GM19455 (cell line): ENCODE data around the gene DOCK1.

Source experiments
- ATAC-seq: cut with Tn5 transposase; IDR thresholded peaks from one replicate; pipeline ENCODE4 v1.9.1; 2021; ENCODE audit not compliant: unreplicated experiment

Gene DOCK1

DNA sequence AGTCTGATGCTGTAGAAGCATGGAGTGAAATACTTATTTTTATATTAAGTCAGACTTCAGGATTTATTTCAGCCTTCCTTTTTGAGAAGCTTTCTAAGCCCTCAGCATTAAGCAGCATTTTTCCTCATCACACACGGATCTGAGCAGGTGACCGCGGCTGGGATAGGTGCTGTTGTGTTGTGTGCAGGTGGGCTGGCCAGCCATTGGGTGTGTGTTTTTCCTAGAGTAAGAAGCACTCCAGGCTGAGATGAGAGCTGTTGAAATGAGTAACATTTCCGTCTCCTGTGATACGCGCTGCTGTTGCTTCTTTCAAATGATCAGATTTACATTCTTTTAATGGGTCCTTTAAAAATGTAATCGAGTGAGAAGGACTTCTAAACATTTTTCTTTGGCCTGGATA, 227.2 kb downstream of the DOCK1 start:
- no peak for ATAC-seq

GRCh38 chr10:127133225-127133624, 228.0 kb downstream of the DOCK1 start:
- no peak for ATAC-seq

- no peak for ATAC-seq
These were observed 228.7 kb downstream of the DOCK1 start for GRCh38 chr10:127133672-127134500.

- no peak for ATAC-seq
These were observed 230.8 kb downstream of the DOCK1 start for GRCh38 chr10:127135844-127136577.

DNA sequence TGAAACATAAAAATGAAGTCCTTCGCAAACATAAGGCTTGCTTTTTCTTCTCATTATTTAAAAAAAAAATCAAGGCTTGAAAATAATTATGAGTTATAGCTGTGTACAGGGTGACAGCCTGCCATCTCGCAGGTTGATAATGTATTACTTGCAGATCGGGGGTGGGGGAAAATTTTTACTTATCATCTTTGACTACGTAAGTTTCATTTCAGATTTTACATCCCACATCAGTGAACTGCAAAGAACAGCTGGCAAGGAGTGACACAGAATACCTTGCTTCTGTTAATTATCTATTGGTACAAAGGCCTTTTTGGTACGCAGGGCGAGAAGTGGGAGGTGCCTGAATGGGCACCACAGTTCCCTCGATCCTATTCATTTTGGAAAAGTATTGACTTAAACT, 232.2 kb downstream of the DOCK1 start:
- no peak for ATAC-seq

DNA sequence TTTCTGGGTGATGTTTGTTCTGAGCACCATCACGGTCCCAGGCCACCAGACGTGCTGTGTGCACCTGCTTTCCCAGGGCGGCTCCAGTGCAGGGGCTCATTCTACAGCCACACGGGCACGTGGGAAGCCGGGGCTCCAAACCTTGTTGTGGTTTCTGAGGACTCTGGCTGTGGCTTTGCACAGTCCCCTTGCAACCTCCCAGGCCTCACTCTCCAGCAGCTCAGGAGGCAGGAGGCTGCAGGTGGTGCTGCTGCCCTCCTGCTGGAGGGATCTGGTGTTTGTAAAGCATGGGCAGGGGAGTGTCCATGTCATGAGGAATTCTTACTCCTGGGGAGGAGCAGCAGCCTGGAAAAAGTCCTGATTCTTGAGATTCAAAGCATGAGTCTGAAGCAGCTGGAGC, 236.9 kb downstream of the DOCK1 start:
- ATAC-seq = no peak

DNA sequence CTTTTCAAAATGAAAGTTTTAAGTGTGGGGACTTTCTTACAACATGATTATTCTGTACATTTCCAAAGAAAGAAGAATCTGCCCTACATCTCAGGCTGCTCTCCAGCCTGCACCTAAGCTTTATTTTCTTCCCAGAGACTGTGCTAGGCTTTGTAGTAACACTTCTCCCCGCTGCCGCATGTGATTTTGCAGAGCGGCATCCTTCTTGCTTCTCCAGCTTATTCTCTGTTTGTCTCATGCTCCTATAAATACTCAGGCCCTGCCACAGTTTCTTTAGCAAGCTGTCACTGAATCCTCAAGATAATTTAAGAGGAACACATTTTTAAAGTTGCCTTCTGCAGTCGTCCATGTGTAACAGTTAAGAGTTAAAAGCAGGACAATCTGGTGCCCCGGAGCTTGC, 237.6 kb downstream of the DOCK1 start:
- no peak for ATAC-seq

DNA sequence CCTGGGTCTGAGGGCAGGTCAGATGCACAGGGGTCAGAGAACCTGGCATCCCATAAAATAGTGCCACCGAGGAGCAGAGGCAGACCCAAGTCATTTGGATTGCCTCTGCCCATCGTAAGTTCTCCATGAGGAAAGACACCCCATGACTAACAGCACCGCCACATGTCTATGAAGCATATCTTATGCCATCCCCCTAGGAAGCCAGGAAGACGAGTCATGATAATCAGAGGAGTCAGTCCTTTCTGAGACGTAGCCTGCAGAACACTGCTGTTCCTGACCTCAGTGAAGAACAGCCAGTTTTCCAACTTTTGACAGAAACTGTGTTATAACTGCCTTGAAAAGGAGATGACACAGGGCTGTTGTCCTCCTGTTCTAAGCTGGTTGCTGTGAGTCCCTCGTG, 239.9 kb downstream of the DOCK1 start:
- ATAC-seq = no peak

DNA sequence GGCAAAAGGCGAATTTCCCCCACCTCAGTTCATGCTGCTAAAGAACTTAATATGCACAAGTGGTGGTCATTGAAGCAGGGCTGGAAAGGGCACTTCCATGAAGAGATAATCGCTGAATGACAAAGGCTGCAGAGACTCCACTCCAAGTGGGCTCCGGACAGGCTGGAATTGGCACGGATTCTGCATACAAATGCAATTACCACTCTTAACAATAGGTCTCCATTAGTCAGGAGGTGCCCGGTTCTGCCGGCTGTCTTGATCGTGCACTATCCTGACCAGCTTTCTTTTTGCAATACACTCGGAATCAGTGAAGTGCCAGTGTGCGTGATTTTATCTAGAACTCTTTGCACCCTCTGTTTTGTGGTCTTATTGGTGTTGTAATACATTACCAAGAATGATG, 241.4 kb downstream of the DOCK1 start:
- no peak for ATAC-seq

- no peak for ATAC-seq
These were observed 243.1 kb downstream of the DOCK1 start for GRCh38 chr10:127148066-127148932.

DNA sequence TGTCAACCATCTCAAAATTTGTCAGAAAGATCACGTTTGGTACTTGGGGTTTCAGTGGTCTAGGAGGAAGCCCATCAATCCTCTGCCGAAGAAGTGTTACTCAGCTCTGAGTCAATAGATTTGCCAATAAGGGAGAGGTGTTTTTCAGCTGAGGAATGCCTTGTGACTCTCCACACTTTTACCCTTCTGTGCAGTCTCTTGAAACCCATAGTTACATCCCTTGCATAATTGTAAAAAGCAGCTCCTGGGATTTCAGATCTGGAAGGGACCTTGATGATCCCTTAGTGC, 243.6 kb downstream of the DOCK1 start:
- no peak for ATAC-seq

GRCh38 chr10:127149501-127150081, 244.4 kb downstream of the DOCK1 start:
- ATAC-seq = no peak

GRCh38 chr10:127150136-127150535, 244.9 kb downstream of the DOCK1 start:
- ATAC-seq = no peak

- no peak for ATAC-seq
These were observed 246.3 kb downstream of the DOCK1 start for GRCh38 chr10:127151541-127151940.

- ATAC-seq = no peak
These were observed 246.9 kb downstream of the DOCK1 start for GRCh38 chr10:127151981-127152699.

DNA sequence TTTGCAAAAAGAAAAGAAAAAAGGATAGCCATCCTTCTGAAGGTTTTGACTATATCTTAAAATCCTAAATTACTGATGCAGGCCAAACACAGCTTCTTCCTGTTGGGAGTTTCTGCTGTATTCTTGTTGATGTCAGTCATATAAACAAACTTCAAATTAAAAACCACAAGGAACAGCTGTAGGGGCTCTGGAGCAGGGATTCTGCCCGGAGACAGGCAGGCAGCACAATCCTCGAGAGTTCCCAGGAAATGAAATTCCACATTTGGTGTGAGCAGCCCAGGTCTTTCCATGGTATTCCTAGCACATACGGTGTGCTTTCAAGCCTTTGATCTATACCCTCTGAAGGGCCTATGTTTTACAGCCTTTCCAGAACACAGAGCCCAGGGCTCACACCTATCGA, 248.0 kb downstream of the DOCK1 start:
- no peak for ATAC-seq

DNA sequence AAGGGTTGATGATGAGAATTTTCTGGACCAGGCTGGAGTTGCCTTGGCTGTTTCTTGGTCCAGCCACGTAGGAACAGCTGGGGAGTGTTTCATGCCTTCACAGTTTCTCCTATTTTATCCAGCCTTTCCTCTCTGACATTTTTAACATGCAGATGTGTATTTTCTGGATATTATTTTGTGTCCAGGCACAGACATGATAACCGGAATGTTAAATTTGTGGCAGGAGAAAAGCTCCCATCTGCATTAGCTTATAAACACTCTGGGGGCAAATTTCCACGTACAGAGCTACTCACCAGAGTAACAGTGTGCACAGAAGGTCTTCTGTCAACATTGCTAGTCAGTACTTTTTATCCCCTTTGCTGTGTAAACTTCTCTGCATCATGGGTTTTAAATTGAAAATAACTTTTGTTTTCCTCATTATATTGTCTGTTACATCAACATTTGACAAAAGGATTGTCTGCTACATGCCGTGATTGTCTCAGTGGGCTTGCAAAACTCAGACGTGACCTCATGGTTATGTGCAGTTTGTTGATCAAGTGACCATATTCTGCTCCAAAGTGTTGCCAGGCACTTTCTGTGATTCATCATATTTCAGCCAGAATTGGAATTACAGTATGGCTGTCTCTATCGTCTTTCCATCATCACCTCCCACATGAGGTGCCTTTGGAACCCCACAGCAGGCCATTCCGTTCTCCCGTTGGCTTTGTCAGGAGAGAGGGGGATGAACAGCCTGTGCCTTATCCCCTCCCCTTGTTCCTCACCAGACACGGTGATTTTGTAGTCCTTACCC, 249.8 kb downstream of the DOCK1 start:
- no peak for ATAC-seq

DNA sequence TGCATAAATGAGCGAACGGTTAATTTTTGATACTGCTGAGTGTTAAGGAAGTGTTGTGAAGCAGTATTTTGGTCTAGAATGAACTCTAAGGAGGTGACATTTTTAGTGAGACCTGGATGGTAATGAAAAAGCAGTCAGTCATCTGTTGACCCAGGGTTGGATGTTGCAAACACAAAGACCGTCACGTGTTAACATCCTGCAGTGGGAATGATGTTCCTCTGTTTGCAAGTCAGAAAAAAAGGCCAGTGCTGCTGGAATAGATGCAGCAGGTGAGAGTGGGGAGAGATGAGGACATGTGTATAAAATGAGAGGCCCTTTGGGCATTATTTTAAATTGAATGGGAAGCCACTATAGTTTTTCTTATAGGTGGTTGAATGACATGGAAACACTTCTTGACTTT, 251.9 kb downstream of the DOCK1 start:
- ATAC-seq = no peak

GRCh38 chr10:127157506-127158200, 252.4 kb downstream of the DOCK1 start:
- ATAC-seq = no peak
